Epidermal melanocyte (primary cell): ENCODE results near the gene FHOD3.

Experiments
- DNase-seq: peaks from one replicate; pipeline ENCODE4 v3.0.0; 2011; ENCODE audit warnings: low spot score; ENCODE audit not compliant: insufficient read length

The FHOD3 gene

GRCh38 chr18:36297417-36298125, at the start of gene FHOD3:
Gene FHOD3 (plus strand): TSS chr18:36297713. CDS start chr18:36297836, 123 bp downstream.
- DNase-seq: peak; percentile 71

GRCh38 chr18:36249392-36249791, 48.1 kb upstream of the FHOD3 start:
- no peak for DNase-seq

DNA sequence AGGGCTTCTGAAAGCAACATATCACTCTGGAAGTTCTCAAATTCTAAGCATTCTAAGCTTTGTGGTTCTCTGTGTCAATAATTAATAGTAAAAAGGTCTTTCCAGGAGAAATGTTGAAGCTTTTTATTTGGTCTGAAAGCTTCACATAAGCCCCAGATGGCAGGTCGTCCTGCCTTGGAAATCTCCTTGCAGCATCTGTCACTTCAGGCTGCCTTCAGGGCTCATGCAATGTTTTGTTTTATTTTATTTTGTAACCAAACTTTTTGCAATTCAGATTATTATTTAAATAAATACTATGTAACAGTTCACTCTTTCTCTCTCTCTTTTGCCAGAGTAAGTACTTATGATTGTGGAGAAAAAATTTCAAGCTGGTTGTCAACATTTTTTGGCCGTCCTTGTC, 46.7 kb upstream of the FHOD3 start:
- DNase-seq: no peak

- no peak for DNase-seq
These were observed 42.3 kb upstream of the FHOD3 start for GRCh38 chr18:36255072-36255698.

DNA sequence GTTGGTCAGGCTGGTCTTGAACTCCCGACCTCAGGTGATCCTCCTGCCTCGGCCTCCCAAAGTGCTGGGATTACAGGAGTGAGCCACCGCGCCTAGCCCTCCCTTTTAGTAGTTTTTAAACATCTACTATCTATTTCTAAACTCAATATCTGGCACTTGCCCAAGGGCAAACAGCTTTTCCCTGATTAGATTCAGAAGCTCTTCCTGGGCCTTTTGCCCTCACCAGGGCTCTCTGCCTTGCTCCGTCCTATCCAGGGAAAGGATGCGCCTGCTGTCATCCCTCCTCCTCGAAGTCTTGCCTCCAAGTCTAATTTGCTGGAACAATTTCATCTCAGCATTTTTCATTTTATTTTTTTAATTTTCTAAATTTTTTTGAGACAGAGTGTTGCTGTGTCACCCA, 41.4 kb upstream of the FHOD3 start:
- DNase-seq: no peak

DNA sequence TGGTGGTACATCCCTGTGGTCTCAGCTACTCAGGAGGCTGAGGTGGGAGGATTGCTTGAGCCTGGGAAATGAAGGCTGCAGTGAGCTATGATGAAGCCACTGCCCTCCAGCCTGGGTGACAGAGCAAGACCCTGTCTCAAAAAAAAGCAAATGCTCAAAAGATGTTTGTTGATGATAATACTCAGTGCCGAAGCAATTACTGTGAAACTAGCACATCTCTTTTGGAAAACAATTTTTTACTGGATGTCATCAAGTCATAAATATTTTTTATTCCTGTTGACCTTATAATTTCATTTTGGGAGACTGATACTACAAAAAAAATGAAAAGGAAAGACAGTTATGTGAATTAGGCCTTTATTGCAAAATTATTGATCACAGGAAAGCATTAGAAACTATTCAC, 34.5 kb upstream of the FHOD3 start:
- DNase-seq: no peak

- DNase-seq: no peak
These were observed 33.2 kb upstream of the FHOD3 start for GRCh38 chr18:36264283-36264682.

DNA sequence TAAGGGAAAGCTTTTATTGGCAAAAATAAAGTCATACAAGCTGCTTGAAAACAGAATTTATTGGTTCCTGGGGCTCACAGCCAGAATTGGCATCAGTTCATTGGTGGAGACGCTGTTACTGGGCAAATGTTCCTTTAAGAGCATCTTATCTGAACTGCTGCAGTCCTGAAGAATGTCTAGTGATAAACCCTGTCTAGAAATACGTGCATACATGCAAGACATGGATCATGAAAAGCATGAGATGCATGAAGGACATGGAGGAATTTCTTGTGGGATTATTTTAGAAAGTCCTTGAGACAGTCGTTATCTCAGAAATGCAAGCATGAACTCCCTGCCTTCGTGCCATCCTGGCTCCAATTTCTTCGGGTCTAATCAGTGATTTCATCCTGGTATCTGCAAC, 32.5 kb upstream of the FHOD3 start:
- no peak for DNase-seq

DNA sequence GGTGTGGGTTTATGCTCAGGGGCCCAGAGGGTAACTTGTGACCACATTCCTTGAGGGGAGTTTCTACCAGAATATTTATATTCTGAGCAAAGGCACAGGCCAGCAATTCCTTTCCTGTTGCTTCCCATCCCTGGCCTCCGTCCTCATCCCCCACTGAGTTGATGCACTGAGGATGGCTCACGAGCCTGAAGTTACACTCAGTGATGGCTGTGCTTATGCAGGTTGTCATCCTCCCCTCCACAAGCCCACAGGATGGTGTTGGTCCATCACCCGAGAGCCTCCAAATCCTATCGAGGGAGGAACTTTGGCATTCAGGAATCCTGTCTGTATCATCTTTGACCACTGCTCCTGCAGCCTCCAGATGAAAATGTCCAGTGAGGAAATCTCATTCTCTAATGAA, 28.4 kb upstream of the FHOD3 start:
- no peak for DNase-seq

- no peak for DNase-seq
These were observed 26.4 kb upstream of the FHOD3 start for GRCh38 chr18:36271153-36271552.

DNA sequence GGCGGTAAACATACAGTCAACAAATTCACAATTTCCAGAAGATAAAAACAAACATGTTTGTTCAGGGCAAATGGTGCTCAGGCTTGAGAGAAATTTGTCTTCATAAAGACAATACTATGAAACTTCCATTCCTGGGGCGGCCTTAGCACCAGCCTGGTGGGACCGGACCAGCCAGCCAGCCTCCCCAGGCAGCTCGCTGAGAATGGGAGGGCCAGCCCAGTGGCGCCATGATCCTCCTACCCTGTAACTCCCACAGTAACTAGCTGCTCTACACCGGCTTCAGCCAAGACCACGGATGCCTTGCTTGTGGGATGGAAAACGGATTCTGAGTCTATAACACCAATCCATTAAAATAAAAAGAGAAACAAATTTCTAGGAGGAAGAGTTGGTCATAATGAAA, 24.2 kb upstream of the FHOD3 start:
- DNase-seq: no peak

DNA sequence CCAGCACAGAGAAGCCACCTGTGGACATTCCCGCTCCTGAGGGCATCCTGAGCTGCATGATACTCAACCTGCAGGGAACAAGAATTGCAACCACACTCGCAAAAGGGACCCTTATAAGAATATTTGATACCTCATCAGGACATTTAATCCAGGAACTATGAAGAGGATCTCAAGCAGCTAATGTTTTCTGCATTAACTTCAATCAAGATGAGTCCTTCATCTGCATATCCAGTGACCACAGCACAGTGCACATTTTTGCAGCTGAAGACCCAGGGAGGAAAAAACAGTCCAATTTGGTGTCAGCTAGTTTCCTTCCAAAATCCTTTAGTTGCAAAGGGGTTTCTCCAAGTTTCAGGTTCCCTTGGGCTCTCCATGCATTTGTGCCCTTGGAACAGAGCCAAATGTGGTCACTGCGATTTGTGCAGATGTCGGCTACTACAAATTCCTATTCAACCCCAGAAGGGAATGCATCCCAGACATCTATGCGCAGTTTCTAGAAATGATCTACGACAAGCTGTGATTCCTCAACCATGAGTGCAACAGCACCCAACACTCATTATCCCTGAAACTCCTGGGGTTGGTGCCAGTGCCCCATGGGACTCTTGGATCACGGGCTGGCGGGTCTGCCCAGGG, 23.3 kb upstream of the FHOD3 start:
- no peak for DNase-seq

- DNase-seq: no peak
These were observed 22.0 kb upstream of the FHOD3 start for GRCh38 chr18:36275561-36275960.

DNA sequence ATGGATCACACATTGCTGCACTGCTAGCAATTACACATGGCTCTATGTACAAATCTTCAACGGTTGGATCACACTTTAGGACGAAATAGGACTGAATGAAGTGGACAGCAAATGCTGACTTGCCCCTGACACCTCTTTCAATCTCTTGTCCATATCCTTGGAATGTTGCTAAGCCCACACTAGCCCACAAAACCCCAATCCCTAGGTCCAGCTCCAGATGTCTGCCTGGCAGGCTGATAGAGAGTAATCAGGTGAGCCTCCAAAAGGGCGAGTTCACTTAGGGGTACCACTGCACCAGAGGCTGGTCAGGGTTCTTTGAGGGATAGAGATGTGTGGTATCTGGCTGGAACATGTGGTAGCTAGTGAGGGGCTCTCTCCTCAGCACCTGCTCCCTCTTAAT, 18.5 kb upstream of the FHOD3 start:
- no peak for DNase-seq

DNA sequence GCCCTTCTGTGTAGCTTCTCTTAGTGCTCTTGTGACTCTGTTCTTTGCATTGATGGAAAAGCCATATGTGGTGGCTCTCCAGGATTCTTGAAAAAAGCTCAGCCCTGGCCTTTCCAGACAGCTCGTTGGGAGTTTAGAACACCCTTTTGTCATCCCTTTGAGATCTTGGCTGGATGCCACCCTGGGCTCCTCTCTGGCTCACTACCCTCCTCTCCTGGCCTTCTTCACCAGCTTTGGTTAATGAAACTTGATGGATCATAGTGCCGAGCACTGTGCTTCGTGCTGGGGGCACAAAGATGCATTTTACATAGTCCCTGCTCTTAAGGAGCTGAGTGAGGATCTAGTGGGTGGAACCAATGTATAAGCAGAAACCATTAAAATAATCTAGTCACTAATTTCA, 15.6 kb upstream of the FHOD3 start:
- no peak for DNase-seq

DNA sequence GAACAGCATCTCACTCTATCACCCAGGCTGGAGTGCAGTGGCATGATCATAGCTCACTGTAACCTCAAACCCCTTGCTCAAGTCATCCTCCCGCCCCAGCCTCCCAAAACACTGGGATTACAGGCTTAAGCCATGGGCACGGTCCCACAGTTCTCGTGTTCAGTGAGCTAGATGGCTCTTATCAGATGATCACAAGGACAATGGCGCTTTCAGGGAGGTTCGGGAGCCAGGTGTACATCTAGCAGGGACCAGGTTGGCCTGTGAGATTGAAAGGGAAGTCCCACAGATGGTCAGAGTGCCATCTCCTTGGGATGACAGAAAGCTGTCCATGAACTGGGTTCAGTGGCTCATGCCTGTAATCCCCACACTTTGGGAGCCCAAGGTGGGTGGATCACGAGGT, 14.1 kb upstream of the FHOD3 start:
- no peak for DNase-seq

- DNase-seq: no peak
These were observed 13.2 kb upstream of the FHOD3 start for GRCh38 chr18:36284268-36284667.

DNA sequence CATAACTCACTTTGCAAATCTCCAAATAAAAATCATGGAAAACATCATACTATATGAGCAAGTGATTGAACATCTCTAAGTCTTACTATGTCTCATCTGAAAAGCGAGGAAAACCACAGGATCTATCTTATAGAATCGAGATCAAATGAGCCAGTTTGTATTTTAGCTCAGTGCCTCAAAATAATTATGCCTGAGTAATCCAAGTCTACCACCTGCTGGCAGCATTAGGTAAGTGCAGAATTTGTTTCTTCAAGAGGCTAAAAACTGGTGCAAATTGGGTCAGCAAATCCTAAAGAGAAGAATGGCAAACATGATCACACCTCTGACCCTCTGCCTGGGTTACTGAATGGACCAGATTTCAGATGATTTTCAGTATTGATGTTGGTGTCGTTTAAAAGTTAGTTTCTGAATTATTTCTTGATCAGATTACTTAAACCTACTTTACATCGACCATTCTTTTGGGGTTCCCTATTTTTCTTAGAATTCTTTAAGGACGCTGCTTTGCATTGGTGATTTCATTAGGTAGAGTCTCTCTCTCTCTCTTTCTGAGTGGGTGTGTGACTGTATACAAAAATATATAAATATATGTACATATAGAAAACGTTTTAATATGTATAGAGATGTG, 12.7 kb upstream of the FHOD3 start:
- DNase-seq: peak; percentile 29

- no peak for DNase-seq
These were observed 9.9 kb upstream of the FHOD3 start for GRCh38 chr18:36287653-36288052.

GRCh38 chr18:36288689-36289088, 8.8 kb upstream of the FHOD3 start:
- no peak for DNase-seq

- no peak for DNase-seq
These were observed 3.5 kb upstream of the FHOD3 start for GRCh38 chr18:36294031-36294430.

DNA sequence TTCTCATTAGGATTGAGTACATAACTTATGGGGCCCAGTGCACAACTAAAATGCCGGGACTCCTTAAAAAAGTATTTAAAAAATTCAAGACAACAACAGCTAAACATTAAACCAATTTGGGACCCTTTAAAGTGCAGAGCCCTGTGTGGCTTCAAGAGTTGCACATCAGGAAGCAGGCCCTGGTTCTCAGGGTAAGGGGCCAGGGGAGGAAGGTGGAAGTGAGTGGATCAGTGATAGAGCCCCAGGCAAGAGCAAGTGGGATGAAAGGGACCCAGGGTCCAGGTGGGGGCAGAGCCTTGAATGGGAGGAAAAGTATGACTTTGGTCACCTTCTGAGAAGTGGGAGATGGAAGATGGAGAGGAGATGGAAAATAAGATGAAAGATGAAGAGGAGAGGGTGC, 2.3 kb upstream of the FHOD3 start:
- DNase-seq: no peak
